GM21423 (cell line): ENCODE measurements around the gene PAX6.

ENCODE experiments used
- ATAC-seq: cut with Tn5 transposase; IDR thresholded peaks from one replicate; pipeline ENCODE4 v1.9.1; 2021; ENCODE audit warnings: mild to moderate bottlenecking, moderate library complexity; ENCODE audit not compliant: unreplicated experiment

PAX6 gene

GRCh38 chr11:31798554-31799434 lies 12.3 kb downstream of the PAX6 start:
- ATAC-seq, result peak; percentile 56

- ATAC-seq, result no peak
Observed at GRCh38 chr11:31798057-31798553, 13.0 kb downstream of the PAX6 start.

GRCh38 chr11:31797190-31798056 lies 13.7 kb downstream of the PAX6 start:
- ATAC-seq, result no peak

GRCh38 chr11:31796499-31797189 lies 14.5 kb downstream of the PAX6 start:
- ATAC-seq, result no peak

GRCh38 chr11:31795706-31796498 lies 15.2 kb downstream of the PAX6 start:
- no peak for ATAC-seq

- ATAC-seq, result no peak
Observed at GRCh38 chr11:31794548-31794947, 16.6 kb downstream of the PAX6 start.

- ATAC-seq, result no peak
Observed at GRCh38 chr11:31793264-31793663, 17.9 kb downstream of the PAX6 start.

GRCh38 chr11:31792456-31792855 lies 18.7 kb downstream of the PAX6 start:
- ATAC-seq, result no peak

- ATAC-seq, result no peak
Observed at GRCh38 chr11:31792036-31792435, 19.1 kb downstream of the PAX6 start.

- ATAC-seq, result no peak
Observed at GRCh38 chr11:31790649-31791048, 20.5 kb downstream of the PAX6 start.

GRCh38 chr11:31788085-31788484 lies 23.0 kb downstream of the PAX6 start:
- ATAC-seq, result no peak

GRCh38 chr11:31786996-31787685 lies 24.0 kb downstream of the PAX6 start:
- no peak for ATAC-seq

GRCh38 chr11:31784611-31785010 lies 26.5 kb downstream of the PAX6 start:
- ATAC-seq, result no peak

GRCh38 chr11:31783252-31783651 lies 27.9 kb downstream of the PAX6 start:
- no peak for ATAC-seq

GRCh38 chr11:31782257-31782656 lies 28.9 kb downstream of the PAX6 start:
- no peak for ATAC-seq

GRCh38 chr11:31780480-31780971 lies 30.6 kb downstream of the PAX6 start:
- ATAC-seq, result no peak

- ATAC-seq, result no peak
Observed at GRCh38 chr11:31780078-31780477, 31.0 kb downstream of the PAX6 start.

- ATAC-seq, result no peak
Observed at GRCh38 chr11:31779374-31779791, 31.7 kb downstream of the PAX6 start.

- no peak for ATAC-seq
Observed at GRCh38 chr11:31772412-31772811, 38.7 kb downstream of the PAX6 start.
